HEK293 (cell line): Measurements from ENCODE around the gene DNAJC17.
A peak's percentile ranks its signal among the peaks of the same experiment; 100 is the strongest.

Experiments used
- BCL11A ChIP-seq: fragments of 450-650 bp; formaldehyde crosslinking; IDR thresholded peaks from 2 replicates; pipeline ENCODE4 v1.5.1; 2016; ENCODE audit warnings: low read depth, missing biosample characterization, missing genetic modification characterization
- GLIS1 ChIP-seq: fragments of 450-650 bp; formaldehyde crosslinking; IDR thresholded peaks from 2 replicates; pipeline ENCODE4 v1.5.1; 2016; ENCODE audit warnings: missing biosample characterization, missing genetic modification characterization
- GLIS2 ChIP-seq: fragments of 450-650 bp; formaldehyde crosslinking; IDR thresholded peaks from 2 replicates; pipeline ENCODE4 v1.5.1; 2016; ENCODE audit warnings: missing biosample characterization, missing genetic modification characterization
- KLF10 ChIP-seq: fragments of 450-650 bp; IDR thresholded peaks from 2 replicates; pipeline ENCODE4 v1.5.1; 2018; ENCODE audit warnings: missing biosample characterization, mild to moderate bottlenecking, missing genetic modification characterization
- KLF7 ChIP-seq: fragments of 450-650 bp; formaldehyde crosslinking; IDR thresholded peaks from 2 replicates; pipeline ENCODE4 v1.5.1; 2016; ENCODE audit warnings: missing biosample characterization, missing genetic modification characterization, borderline replicate concordance
- KLF8 ChIP-seq: fragments of 450-650 bp; formaldehyde crosslinking; IDR thresholded peaks from 2 replicates; pipeline ENCODE4 v1.5.1; 2016; ENCODE audit warnings: missing biosample characterization, missing genetic modification characterization
- PRDM1 ChIP-seq: fragments of 450-650 bp; formaldehyde crosslinking; IDR thresholded peaks from 2 replicates; pipeline ENCODE4; 2016; ENCODE audit warnings: missing biosample characterization, missing genetic modification characterization
- PRDM2 ChIP-seq: fragments of 450-650 bp; formaldehyde crosslinking; IDR thresholded peaks from 2 replicates; pipeline ENCODE4 v1.5.1; 2016; ENCODE audit warnings: missing biosample characterization, missing genetic modification characterization, borderline replicate concordance
- WT1 ChIP-seq: fragments of 450-650 bp; formaldehyde crosslinking; IDR thresholded peaks from 2 replicates; pipeline ENCODE4 v1.5.1; 2016; ENCODE audit warnings: missing biosample characterization, missing genetic modification characterization
- YY1 ChIP-seq: fragments of 450-650 bp; formaldehyde crosslinking; IDR thresholded peaks from 2 replicates; pipeline ENCODE4 v1.5.1; 2018; ENCODE audit warnings: missing biosample characterization, missing genetic modification characterization
- YY2 ChIP-seq: fragments of 450-650 bp; formaldehyde crosslinking; IDR thresholded peaks from 2 replicates; pipeline ENCODE4 v1.5.1; 2016; ENCODE audit warnings: missing biosample characterization, missing genetic modification characterization
- ZBTB17 ChIP-seq: fragments of 450-650 bp; formaldehyde crosslinking; IDR thresholded peaks from 2 replicates; pipeline ENCODE4 v1.5.1; 2016; ENCODE audit warnings: missing biosample characterization, missing genetic modification characterization
- ZBTB7A ChIP-seq: fragments of 450-650 bp; formaldehyde crosslinking; IDR thresholded peaks from 2 replicates; pipeline ENCODE4 v1.5.1; 2016; ENCODE audit warnings: low read depth, missing biosample characterization, missing genetic modification characterization
- ZNF10 ChIP-seq: fragments of 450-650 bp; formaldehyde crosslinking; IDR thresholded peaks from 2 replicates; pipeline ENCODE4 v1.5.1; 2017; ENCODE audit warnings: missing biosample characterization, missing genetic modification characterization
- ZNF169 ChIP-seq: fragments of 450-650 bp; formaldehyde crosslinking; IDR thresholded peaks from 2 replicates; pipeline ENCODE4 v1.5.1; 2016; ENCODE audit warnings: missing biosample characterization, missing genetic modification characterization
- ZNF561 ChIP-seq: fragments of 450-650 bp; IDR thresholded peaks from 2 replicates; pipeline ENCODE4 v1.5.1; 2018; ENCODE audit warnings: missing biosample characterization, missing genetic modification characterization, borderline replicate concordance
- ZNF600 ChIP-seq: fragments of 450-650 bp; formaldehyde crosslinking; IDR thresholded peaks from 2 replicates; pipeline ENCODE4 v1.5.1; 2016; ENCODE audit warnings: missing biosample characterization, missing genetic modification characterization
- ZNF610 ChIP-seq: fragments of 450-650 bp; formaldehyde crosslinking; IDR thresholded peaks from 2 replicates; pipeline ENCODE4 v1.5.1; 2016; ENCODE audit warnings: missing biosample characterization, missing genetic modification characterization, borderline replicate concordance
- ZNF704 ChIP-seq: fragments of 450-650 bp; formaldehyde crosslinking; IDR thresholded peaks from 2 replicates; pipeline ENCODE4 v1.5.1; 2016; ENCODE audit warnings: missing biosample characterization, missing genetic modification characterization
- ZNF76 ChIP-seq: fragments of 450-650 bp; formaldehyde crosslinking; IDR thresholded peaks from 2 replicates; pipeline ENCODE4; 2016; ENCODE audit warnings: low read depth, missing biosample characterization, missing genetic modification characterization, borderline replicate concordance
- ZNF837 ChIP-seq: fragments of 450-650 bp; formaldehyde crosslinking; IDR thresholded peaks from 2 replicates; pipeline ENCODE4 v1.5.1; 2016; ENCODE audit warnings: missing biosample characterization, missing genetic modification characterization
- ZSCAN23 ChIP-seq: fragments of 450-650 bp; formaldehyde crosslinking; IDR thresholded peaks from 2 replicates; pipeline ENCODE4 v1.5.1; 2016; ENCODE audit warnings: missing biosample characterization, missing genetic modification characterization
- ZSCAN30 ChIP-seq: fragments of 450-650 bp; IDR thresholded peaks from 2 replicates; pipeline ENCODE4 v1.5.1; 2018; ENCODE audit warnings: missing biosample characterization, mild to moderate bottlenecking, missing genetic modification characterization, moderate library complexity
- TF ChIP-seq, protein P1 (sequence below): fragments of 450-650 bp; formaldehyde crosslinking; IDR thresholded peaks from 2 replicates; pipeline ENCODE4 v1.5.1; 2016; ENCODE audit warnings: missing biosample characterization, missing genetic modification characterization
- TF ChIP-seq, protein P2 (sequence below): fragments of 450-650 bp; formaldehyde crosslinking; IDR thresholded peaks from 2 replicates; pipeline ENCODE4 v1.5.1; 2017; ENCODE audit warnings: missing biosample characterization, mild to moderate bottlenecking, missing genetic modification characterization, moderate library complexity
- TF ChIP-seq, protein P3 (sequence below): fragments of 450-650 bp; formaldehyde crosslinking; IDR thresholded peaks from 2 replicates; pipeline ENCODE4 v1.5.1; 2016; ENCODE audit warnings: missing biosample characterization, missing genetic modification characterization

The DNAJC17 gene

DNA sequence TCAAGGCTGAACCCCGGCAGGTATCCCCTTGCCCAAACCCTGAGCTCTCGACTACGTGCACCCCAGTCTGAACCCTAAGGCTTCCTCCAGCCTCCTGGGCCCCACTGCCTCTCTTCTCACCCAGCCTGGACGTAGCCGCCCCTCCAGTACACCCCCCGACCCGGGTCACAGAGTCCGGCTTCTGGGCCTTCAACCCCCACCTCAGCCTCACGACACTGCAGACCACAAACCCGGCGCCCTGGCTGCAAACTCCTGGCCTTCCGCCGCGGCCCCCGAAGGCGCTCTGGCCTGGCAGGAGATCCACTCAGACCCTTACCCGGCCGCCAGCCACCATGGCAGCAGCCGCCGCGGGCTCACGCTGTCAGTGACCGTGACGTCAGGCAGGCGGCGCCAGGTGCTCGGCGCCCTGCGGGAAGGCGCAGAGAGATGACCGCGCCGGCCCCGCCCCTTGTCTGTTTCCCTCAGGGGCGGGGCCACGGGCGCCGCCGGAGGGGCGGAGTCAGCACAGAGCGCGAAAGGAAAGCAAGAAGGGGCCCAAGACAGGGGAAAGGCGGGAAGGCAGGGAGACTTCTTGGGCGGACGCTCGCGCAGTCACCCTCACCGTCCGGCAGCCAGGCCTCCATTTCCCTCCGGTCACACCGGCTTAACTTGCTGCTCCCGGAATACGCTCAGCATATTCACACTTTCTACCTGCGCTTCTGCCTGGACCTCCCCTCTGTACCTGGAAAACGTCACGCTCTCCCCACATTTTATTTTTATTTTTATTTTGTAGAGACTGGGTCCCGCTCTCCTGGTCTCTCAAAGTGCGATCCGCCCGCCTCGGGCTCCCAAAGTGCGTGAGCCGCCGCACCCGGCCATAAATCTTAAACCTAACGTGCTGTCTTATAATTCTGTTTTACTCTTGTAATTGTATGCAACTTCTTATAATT, 52.1 kb downstream of the DNAJC17 start, which contains the start of gene RMDN3 (continued):
- TF ChIP-seq, protein P1, sequence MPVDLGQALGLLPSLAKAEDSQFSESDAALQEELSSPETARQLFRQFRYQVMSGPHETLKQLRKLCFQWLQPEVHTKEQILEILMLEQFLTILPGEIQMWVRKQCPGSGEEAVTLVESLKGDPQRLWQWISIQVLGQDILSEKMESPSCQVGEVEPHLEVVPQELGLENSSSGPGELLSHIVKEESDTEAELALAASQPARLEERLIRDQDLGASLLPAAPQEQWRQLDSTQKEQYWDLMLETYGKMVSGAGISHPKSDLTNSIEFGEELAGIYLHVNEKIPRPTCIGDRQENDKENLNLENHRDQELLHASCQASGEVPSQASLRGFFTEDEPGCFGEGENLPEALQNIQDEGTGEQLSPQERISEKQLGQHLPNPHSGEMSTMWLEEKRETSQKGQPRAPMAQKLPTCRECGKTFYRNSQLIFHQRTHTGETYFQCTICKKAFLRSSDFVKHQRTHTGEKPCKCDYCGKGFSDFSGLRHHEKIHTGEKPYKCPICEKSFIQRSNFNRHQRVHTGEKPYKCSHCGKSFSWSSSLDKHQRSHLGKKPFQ (tag by site-specific recombination): peak; percentile 89
- peak; percentile 55 for TF ChIP-seq GLIS2
- TF ChIP-seq ZNF837 (tag by site-specific recombination): no peak
- 0 out of 2 replicates have a peak, but pooled peaks have one; percentile 31 for TF ChIP-seq GLIS1 (tag by site-specific recombination)
- TF ChIP-seq WT1: no peak
- TF ChIP-seq ZNF704 (tag by site-specific recombination): no peak
- 0 out of 2 replicates have a peak, but pooled peaks have one; percentile 52 for TF ChIP-seq ZNF10
- TF ChIP-seq ZNF561 (tag by site-specific recombination): peak; percentile 76; the same call in 1 of the 2 replicates
- TF ChIP-seq ZSCAN30: peak; percentile 72; the same call in 1 of the 2 replicates
- TF ChIP-seq PRDM2 (tag by site-specific recombination): no peak
- TF ChIP-seq PRDM1: peak; percentile 94
- no peak for TF ChIP-seq ZSCAN23 (tag by site-specific recombination)
- TF ChIP-seq ZBTB7A (tag by site-specific recombination): no peak; the same call in 1 of the 2 replicates
- TF ChIP-seq ZNF610: peak; percentile 76; the same call in 1 of the 2 replicates
- peak; percentile 55; the same call in 1 of the 2 replicates for TF ChIP-seq YY2 (tag by site-specific recombination)
- TF ChIP-seq, protein P2, sequence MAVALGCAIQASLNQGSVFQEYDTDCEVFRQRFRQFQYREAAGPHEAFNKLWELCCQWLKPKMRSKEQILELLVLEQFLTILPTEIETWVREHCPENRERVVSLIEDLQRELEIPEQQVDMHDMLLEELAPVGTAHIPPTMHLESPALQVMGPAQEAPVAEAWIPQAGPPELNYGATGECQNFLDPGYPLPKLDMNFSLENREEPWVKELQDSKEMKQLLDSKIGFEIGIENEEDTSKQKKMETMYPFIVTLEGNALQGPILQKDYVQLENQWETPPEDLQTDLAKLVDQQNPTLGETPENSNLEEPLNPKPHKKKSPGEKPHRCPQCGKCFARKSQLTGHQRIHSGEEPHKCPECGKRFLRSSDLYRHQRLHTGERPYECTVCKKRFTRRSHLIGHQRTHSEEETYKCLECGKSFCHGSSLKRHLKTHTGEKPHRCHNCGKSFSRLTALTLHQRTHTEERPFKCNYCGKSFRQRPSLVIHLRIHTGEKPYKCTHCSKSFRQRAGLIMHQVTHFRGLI (tag by site-specific recombination): no peak
- TF ChIP-seq ZBTB17 (tag by site-specific recombination): peak; percentile 77
- TF ChIP-seq KLF10 (tag by site-specific recombination): peak; percentile 81
- TF ChIP-seq ZNF76: peak; percentile 71
- TF ChIP-seq ZNF169 (tag by site-specific recombination): no peak
- TF ChIP-seq KLF7 (tag by site-specific recombination): 0 out of 2 replicates have a peak, but pooled peaks have one; percentile 47
- TF ChIP-seq, protein P3, sequence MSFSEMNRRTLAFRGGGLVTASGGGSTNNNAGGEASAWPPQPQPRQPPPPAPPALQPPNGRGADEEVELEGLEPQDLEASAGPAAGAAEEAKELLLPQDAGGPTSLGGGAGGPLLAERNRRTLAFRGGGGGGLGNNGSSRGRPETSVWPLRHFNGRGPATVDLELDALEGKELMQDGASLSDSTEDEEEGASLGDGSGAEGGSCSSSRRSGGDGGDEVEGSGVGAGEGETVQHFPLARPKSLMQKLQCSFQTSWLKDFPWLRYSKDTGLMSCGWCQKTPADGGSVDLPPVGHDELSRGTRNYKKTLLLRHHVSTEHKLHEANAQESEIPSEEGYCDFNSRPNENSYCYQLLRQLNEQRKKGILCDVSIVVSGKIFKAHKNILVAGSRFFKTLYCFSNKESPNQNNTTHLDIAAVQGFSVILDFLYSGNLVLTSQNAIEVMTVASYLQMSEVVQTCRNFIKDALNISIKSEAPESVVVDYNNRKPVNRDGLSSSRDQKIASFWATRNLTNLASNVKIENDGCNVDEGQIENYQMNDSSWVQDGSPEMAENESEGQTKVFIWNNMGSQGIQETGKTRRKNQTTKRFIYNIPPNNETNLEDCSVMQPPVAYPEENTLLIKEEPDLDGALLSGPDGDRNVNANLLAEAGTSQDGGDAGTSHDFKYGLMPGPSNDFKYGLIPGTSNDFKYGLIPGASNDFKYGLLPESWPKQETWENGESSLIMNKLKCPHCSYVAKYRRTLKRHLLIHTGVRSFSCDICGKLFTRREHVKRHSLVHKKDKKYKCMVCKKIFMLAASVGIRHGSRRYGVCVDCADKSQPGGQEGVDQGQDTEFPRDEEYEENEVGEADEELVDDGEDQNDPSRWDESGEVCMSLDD (tag by site-specific recombination): no peak
- TF ChIP-seq ZNF600 (tag by site-specific recombination): no peak
- peak; percentile 88 for TF ChIP-seq KLF8 (tag by site-specific recombination)
- TF ChIP-seq YY1 (tag by site-specific recombination): peak; percentile 73
- 0 out of 2 replicates have a peak, but pooled peaks have one; percentile 55 for TF ChIP-seq BCL11A (tag by site-specific recombination)
